ENCODE results near the gene FOXP1.
A peak's percentile ranks its signal among the peaks of the same experiment; 100 is the strongest.

The FOXP1 gene

GRCh38 chr3:71130471-71131374 is 452.8 kb downstream of the FOXP1 start:
- ChIA-PET POLR2A (no interaction called here), CTCF (interaction anchor here (0.8 to 1.8 kb wide), 3 partner anchors 10 to 13 kb away, joined by 3 to 5 read pairs (median 5); no protein-coding TSS in a partner anchor)
- DNase-seq (ENCODE audit: extremely low spot score): peak; percentile 17
- TF ChIP-seq, protein P1, sequence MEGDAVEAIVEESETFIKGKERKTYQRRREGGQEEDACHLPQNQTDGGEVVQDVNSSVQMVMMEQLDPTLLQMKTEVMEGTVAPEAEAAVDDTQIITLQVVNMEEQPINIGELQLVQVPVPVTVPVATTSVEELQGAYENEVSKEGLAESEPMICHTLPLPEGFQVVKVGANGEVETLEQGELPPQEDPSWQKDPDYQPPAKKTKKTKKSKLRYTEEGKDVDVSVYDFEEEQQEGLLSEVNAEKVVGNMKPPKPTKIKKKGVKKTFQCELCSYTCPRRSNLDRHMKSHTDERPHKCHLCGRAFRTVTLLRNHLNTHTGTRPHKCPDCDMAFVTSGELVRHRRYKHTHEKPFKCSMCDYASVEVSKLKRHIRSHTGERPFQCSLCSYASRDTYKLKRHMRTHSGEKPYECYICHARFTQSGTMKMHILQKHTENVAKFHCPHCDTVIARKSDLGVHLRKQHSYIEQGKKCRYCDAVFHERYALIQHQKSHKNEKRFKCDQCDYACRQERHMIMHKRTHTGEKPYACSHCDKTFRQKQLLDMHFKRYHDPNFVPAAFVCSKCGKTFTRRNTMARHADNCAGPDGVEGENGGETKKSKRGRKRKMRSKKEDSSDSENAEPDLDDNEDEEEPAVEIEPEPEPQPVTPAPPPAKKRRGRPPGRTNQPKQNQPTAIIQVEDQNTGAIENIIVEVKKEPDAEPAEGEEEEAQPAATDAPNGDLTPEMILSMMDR (IDR thresholded peaks at IDR 0.05; ENCODE audit: control extremely low read depth, extremely low read depth, low read depth, missing control alignments): no peak

- TF ChIP-seq, protein P1 (IDR thresholded peaks at IDR 0.05; ENCODE audit: control extremely low read depth, extremely low read depth, low read depth, missing control alignments): no peak
- ChIA-PET CTCF (interaction anchor here (1.7 kb wide), 1 partner anchor 12 kb away, joined by 5 read pairs; no protein-coding TSS in a partner anchor), POLR2A (no interaction called here)
- DNase-seq (ENCODE audit: extremely low spot score): no peak
Observed at GRCh38 chr3:71129611-71130431, 453.7 kb downstream of the FOXP1 start.

- DNase-seq (ENCODE audit: extremely low spot score): no peak
- ChIA-PET POLR2A (no interaction called here), CTCF (no interaction called here)
- TF ChIP-seq, protein P1 (IDR thresholded peaks at IDR 0.05; ENCODE audit: control extremely low read depth, extremely low read depth, low read depth, missing control alignments): no peak
Observed at GRCh38 chr3:71128961-71129360, 454.6 kb downstream of the FOXP1 start.

- ChIA-PET CTCF (no interaction called here), POLR2A (no interaction called here)
- no peak for DNase-seq (ENCODE audit: extremely low spot score)
- TF ChIP-seq, protein P1 (IDR thresholded peaks at IDR 0.05; ENCODE audit: control extremely low read depth, extremely low read depth, low read depth, missing control alignments): no peak
Observed at GRCh38 chr3:71127844-71128243, 455.7 kb downstream of the FOXP1 start.

- TF ChIP-seq, protein P1 (IDR thresholded peaks at IDR 0.05; ENCODE audit: control extremely low read depth, extremely low read depth, low read depth, missing control alignments): no peak
- DNase-seq (ENCODE audit: extremely low spot score): no peak
- POLR2A ChIA-PET: no interaction called here
- CTCF ChIA-PET: no interaction called here
Observed at GRCh38 chr3:71127052-71127831, 456.3 kb downstream of the FOXP1 start.

DNA sequence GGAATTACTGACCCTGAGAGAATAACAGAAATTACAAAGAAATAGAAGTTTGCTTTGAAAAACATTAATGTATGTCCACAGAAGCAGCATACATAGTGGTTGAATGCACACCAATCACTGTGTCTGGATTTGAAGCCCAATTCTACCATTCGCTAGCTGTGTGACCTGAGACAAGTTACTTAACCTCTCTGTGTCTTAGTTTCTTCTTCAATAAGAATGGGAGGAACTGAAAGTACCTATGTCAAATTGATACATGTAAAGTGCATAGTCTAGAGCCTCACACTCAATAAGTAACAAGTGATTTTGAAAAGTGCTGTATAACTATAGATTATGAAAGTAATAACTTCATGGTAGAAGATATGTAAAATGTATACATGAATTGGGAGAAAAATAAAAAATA is 457.8 kb downstream of the FOXP1 start:
- TF ChIP-seq, protein P1 (IDR thresholded peaks at IDR 0.05; ENCODE audit: control extremely low read depth, extremely low read depth, low read depth, missing control alignments): no peak
- POLR2A ChIA-PET: no interaction called here

More for the DNA sequence above, 457.8 kb downstream of the FOXP1 start:
- CTCF ChIA-PET: interaction anchor here (1.2 kb wide), 1 partner anchor 64 kb away, joined by 3 read pairs; no protein-coding TSS in a partner anchor
- no peak for DNase-seq (ENCODE audit: extremely low spot score)

All from GM10248 (cell line).